GM12878 (cell line): Measurements from ENCODE around the gene ZNF462. TPM values are rescaled to one million over a fixed set of nuclear protein-coding genes. Genes with fewer than 3 reads are reported as not detected.

Source experiments
- ASH2L ChIP-seq: fragments of 300-600, 200-600 bp; sonication (generic); IDR thresholded peaks from 2 replicates; pipeline ENCODE4 v1.6.1; 2017; ENCODE audit warnings: low read depth, mild to moderate bottlenecking, borderline replicate concordance
- ATF3 ChIP-seq: IDR thresholded peaks from 2 replicates; pipeline ENCODE4 v1.6.1; 2011; ENCODE audit warnings: low read depth, mild to moderate bottlenecking, low read length, moderate library complexity, borderline replicate concordance; ENCODE audit errors: extremely low read depth
- BCL11A ChIP-seq: IDR thresholded peaks from 2 replicates; pipeline ENCODE4 v1.6.1; 2011; ENCODE audit warnings: low read depth, low read length
- CEBPB ChIP-seq, 2 experiments: fragments of 150-350 bp in 1 of 2; IDR thresholded peaks; 2 replicates each; pipeline ENCODE4 v1.6.1; 2012 to 2014; ENCODE audit warnings: low read depth in 2 of 2, low read length in 2 of 2, borderline replicate concordance in 1 of 2, inconsistent platforms in 1 of 2
- EED ChIP-seq: sonication (generic); IDR thresholded peaks from 2 replicates; pipeline ENCODE4 v1.6.1; 2016; ENCODE audit warnings: antibody characterized with exemption, low read depth
- FOXM1 ChIP-seq: IDR thresholded peaks from 2 replicates; pipeline ENCODE4 v1.6.1; 2012; ENCODE audit warnings: low read depth, mild to moderate bottlenecking, inconsistent platforms, low read length, moderate library complexity
- GABPA ChIP-seq: IDR thresholded peaks from 2 replicates; pipeline ENCODE4 v1.6.1; 2014; ENCODE audit warnings: antibody characterized with exemption, low read depth, mild to moderate bottlenecking, inconsistent platforms
- MAX ChIP-seq: IDR thresholded peaks from 2 replicates; pipeline ENCODE4 v1.6.1; 2012; ENCODE audit warnings: low read depth, low read length, improper control_type of control experiment
- MTA3 ChIP-seq: IDR thresholded peaks from 2 replicates; pipeline ENCODE4 v1.6.1; 2012; ENCODE audit warnings: low read length, inconsistent platforms, borderline replicate concordance
- NBN ChIP-seq: fragments of 450-650 bp; IDR thresholded peaks from 2 replicates; pipeline ENCODE4 v1.6.1; 2016
- PKNOX1 ChIP-seq: fragments of 450-650 bp; IDR thresholded peaks from 2 replicates; pipeline ENCODE4 v1.6.1; 2016; ENCODE audit warnings: mild to moderate bottlenecking
- RAD51 ChIP-seq: fragments of 450-650 bp; IDR thresholded peaks from 2 replicates; pipeline ENCODE4 v1.6.1; 2016; ENCODE audit warnings: moderate library complexity, mild to moderate bottlenecking, inconsistent platforms
- RFX5 ChIP-seq: IDR thresholded peaks from 2 replicates; pipeline ENCODE4 v1.6.1; 2011; ENCODE audit warnings: low read depth, low read length, improper control_type of control experiment
- SIX5 ChIP-seq: IDR thresholded peaks from 2 replicates; pipeline ENCODE4 v1.6.1; 2011; ENCODE audit warnings: mild to moderate bottlenecking, low read depth, low read length, moderate library complexity; ENCODE audit not compliant: severe bottlenecking
- SREBF2 ChIP-seq: IDR thresholded peaks from 2 replicates; pipeline ENCODE4 v1.6.1; 2012; ENCODE audit warnings: mild to moderate bottlenecking, low read length
- TCF12 ChIP-seq: IDR thresholded peaks from 2 replicates; pipeline ENCODE4 v1.6.1; 2011; ENCODE audit warnings: low read depth, mild to moderate bottlenecking, low read length
- WRNIP1 ChIP-seq: IDR thresholded peaks from 2 replicates; pipeline ENCODE4 v1.6.1; 2011; ENCODE audit warnings: low read depth, low read length, improper control_type of control experiment, borderline replicate concordance
- ZNF24 ChIP-seq: fragments of 450-650 bp; IDR thresholded peaks from 2 replicates; pipeline ENCODE4 v1.6.1; 2017; ENCODE audit warnings: antibody characterized with exemption, mild to moderate bottlenecking
- ZNF592 ChIP-seq: fragments of 450-650 bp; IDR thresholded peaks from 2 replicates; pipeline ENCODE4 v1.6.1; 2017; ENCODE audit warnings: mild to moderate bottlenecking, moderate library complexity
- polyA plus RNA-seq, 11 experiments: library from polyadenylated mRNA; depleted of rRNA in 4 of 11; unstranded in 6 of 11; stranded (reverse) in 5 of 11; fragments of >200 nt; fragmentation: Nextera tagmentation in 4 of 11; fragmentation: Illumina TruSeq in 1 of 11; extraction: Ambion mirVana in 4 of 11; extraction: Trizol in 1 of 11; gene quantifications; 1 replicate in 1 of 11; 2 replicates in 10 of 11; pipeline versions ENCODE4 v1.2.1 to v1.2.3, GENCODE V29; 2011 to 2016; ENCODE audit warnings: inconsistent platforms in 2 of 11, missing spikeins in 2 of 11, low read depth in 1 of 11
- total RNA-seq, 4 experiments: library from RNA; depleted of rRNA in 3 of 4; stranded (reverse); fragments of >200 nt in 3 of 4; fragmentation: Illumina TruSeq in 1 of 4; extraction: Trizol in 1 of 4; gene quantifications; 2 replicates each; pipeline versions ENCODE4 v1.2.1 to v1.2.3, GENCODE V29; 2013 to 2021
- TF ChIP-seq, protein P1 (sequence below), 3 experiments: IDR thresholded peaks in 2 of 3; conservative IDR thresholded peaks in 1 of 3; 2 replicates each; pipeline ENCODE4 v1.5.1; 2011; ENCODE audit warnings: low read depth in 3 of 3, low read length in 3 of 3, mild to moderate bottlenecking in 3 of 3, control low read depth in 2 of 3, moderate library complexity in 2 of 3, inconsistent platforms in 1 of 3, mixed read lengths in 1 of 3; ENCODE audit not compliant: control insufficient read depth in 2 of 3, insufficient read depth in 1 of 3; ENCODE audit errors: extremely low read depth in 1 of 3
- TF ChIP-seq, protein P2 (sequence below): IDR thresholded peaks from 2 replicates; pipeline ENCODE4 v1.6.1; 2012; ENCODE audit warnings: low read length, inconsistent platforms

Gene ZNF462
- total and polyA plus RNA-seq, 10 of the 15 experiments (the other 5 are each of a cell fraction or from before 2014, with no cell fraction given), result 0.27 to 13.7 (median 0.55) TPM

DNA sequence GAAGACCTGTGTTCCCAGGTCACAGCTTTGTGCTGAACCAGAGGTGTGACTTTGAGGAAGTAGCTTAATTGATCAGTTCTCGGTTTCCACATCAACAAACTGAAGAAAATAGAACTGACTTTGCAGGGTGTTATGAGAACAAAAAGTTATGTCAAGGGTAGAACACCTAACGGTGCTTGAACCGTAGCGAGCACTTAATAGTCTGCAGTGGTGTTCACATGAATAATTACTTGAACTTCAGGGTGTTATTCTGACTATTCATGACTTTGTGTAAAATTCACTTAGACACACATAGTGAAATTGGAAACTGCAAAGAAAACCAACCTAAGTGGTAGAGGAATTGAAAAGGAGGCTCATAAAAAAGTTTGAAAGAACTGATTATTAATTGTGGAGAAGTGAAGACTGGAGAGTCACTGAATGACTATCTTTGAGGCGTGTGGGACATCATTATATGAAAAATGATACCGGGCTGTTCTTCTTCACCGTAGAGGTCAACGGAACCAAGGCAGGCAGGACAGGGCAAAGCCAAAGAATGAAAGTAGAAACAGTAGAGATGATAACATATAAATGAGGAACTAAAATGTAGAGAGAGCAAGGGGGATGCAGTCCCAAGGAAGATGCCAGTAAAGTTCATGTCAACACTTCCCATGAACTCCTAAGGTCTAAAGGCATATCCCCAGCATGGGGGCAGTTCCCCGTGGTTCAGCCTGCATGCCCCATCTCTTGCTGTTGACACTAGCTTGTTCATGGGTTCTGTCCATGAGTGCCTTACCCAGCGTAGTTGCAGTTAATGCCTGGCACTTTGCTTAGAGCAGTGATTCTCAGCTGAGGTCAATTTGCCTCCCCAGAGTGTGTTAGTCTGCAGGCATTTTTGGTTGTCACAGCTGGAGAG, 118.7 kb downstream of the ZNF462 start (continued):
- no peak for TF ChIP-seq ZNF592
- peak; percentile 87; the same call in 1 of the 2 replicates for TF ChIP-seq BCL11A
- TF ChIP-seq, protein P1, sequence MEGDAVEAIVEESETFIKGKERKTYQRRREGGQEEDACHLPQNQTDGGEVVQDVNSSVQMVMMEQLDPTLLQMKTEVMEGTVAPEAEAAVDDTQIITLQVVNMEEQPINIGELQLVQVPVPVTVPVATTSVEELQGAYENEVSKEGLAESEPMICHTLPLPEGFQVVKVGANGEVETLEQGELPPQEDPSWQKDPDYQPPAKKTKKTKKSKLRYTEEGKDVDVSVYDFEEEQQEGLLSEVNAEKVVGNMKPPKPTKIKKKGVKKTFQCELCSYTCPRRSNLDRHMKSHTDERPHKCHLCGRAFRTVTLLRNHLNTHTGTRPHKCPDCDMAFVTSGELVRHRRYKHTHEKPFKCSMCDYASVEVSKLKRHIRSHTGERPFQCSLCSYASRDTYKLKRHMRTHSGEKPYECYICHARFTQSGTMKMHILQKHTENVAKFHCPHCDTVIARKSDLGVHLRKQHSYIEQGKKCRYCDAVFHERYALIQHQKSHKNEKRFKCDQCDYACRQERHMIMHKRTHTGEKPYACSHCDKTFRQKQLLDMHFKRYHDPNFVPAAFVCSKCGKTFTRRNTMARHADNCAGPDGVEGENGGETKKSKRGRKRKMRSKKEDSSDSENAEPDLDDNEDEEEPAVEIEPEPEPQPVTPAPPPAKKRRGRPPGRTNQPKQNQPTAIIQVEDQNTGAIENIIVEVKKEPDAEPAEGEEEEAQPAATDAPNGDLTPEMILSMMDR (IDR thresholded peaks at IDR 0.05 in 2 of 3, conservative IDR thresholded peaks at IDR 0.05 in 1 of 3; ENCODE audit: control insufficient read depth in 2 of 3, extremely low read depth in 1 of 3, insufficient read depth in 1 of 3, low read depth in 3 of 3, low read length in 3 of 3), result no peak
- TF ChIP-seq ATF3, result no peak
- TF ChIP-seq SIX5, result no peak
- peak; percentile 75 for TF ChIP-seq ZNF24
- no peak for TF ChIP-seq FOXM1
- no peak for TF ChIP-seq RAD51
- no peak for TF ChIP-seq WRNIP1
- no peak for TF ChIP-seq ASH2L
- TF ChIP-seq, protein P2, sequence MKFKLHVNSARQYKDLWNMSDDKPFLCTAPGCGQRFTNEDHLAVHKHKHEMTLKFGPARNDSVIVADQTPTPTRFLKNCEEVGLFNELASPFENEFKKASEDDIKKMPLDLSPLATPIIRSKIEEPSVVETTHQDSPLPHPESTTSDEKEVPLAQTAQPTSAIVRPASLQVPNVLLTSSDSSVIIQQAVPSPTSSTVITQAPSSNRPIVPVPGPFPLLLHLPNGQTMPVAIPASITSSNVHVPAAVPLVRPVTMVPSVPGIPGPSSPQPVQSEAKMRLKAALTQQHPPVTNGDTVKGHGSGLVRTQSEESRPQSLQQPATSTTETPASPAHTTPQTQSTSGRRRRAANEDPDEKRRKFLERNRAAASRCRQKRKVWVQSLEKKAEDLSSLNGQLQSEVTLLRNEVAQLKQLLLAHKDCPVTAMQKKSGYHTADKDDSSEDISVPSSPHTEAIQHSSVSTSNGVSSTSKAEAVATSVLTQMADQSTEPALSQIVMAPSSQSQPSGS, result no peak
- no peak for TF ChIP-seq SREBF2
- TF ChIP-seq EED, result no peak
- no peak for TF ChIP-seq GABPA
- no peak for TF ChIP-seq RFX5
- no peak; the same call in 1 of the 2 replicates for TF ChIP-seq PKNOX1
- no peak for TF ChIP-seq MAX
- TF ChIP-seq CEBPB (IDR thresholded peaks at IDR 0.05; ENCODE audit: borderline replicate concordance in 1 of 2, low read depth in 2 of 2, low read length in 2 of 2), result no peak
- no peak for TF ChIP-seq MTA3
- TF ChIP-seq TCF12, result no peak
- TF ChIP-seq NBN, result peak; percentile 82
